Caco-2 (cell line): ENCODE results near the gene MACROD2. TPM values are rescaled to one million over a fixed set of nuclear protein-coding genes. Genes with fewer than 3 reads are reported as not detected.

ENCODE experiments used
- BruUV-seq: library from RNA; stranded (reverse); fragments of 400-500 nt; replicated peaks from 2 replicates; lab custom pipeline; 2021; lab: Mats Ljungman, UMichigan
- CTCF ChIA-PET: fragments of 300-600 bp; sonication (Branson Sonifier 250); formaldehyde crosslinking; loops from one replicate; lab custom pipeline; 2022; ENCODE audit warnings: antibody characterized with exemption; lab: Charles Lee
- POLR2A ChIA-PET: fragments of 300-600 bp; sonication (Branson Sonifier 250); formaldehyde crosslinking; loops from one replicate; lab custom pipeline; 2022; ENCODE audit warnings: antibody characterized with exemption; lab: Charles Lee
- DNase-seq, 2 experiments: peaks; one replicate each; pipeline versions ENCODE4 v3.0.0 to v3.0.0-alpha.2; 2020 to 2022
- H3K27me3 ChIP-seq: replicated peaks from 2 replicates; pipeline ENCODE4 v1.6.0; 2011; ENCODE audit warnings: low read length; ENCODE audit not compliant: control insufficient read depth, insufficient read depth
- H3K36me3 ChIP-seq: 2 replicates; pipeline ENCODE4 v1.5.1; 2011; ENCODE audit warnings: low read length; ENCODE audit not compliant: control insufficient read depth, insufficient read depth
- H3K4me1 ChIP-seq: fragments of 250-450 bp; sonication (Bioruptor Pico); 2 replicates; pipeline ENCODE4 v1.5.1; 2020; ENCODE audit warnings: mild to moderate bottlenecking
- H3K4me3 ChIP-seq: 2 replicates; pipeline ENCODE4 v1.5.1; 2011; ENCODE audit warnings: low read depth, mild to moderate bottlenecking, control low read depth, low read length
- H3K9me3 ChIP-seq: fragments of 250-450 bp; sonication (Bioruptor Pico); 2 replicates; pipeline ENCODE4 v1.5.1; 2020; ENCODE audit warnings: mild to moderate bottlenecking, moderate library complexity
- H3K27ac Mint-ChIP-seq: one replicate; pipeline ENCODE4 v1.8.0; 2022; ENCODE audit warnings: mixed read lengths; ENCODE audit not compliant: unreplicated experiment
- H3K27me3 Mint-ChIP-seq: one replicate; pipeline ENCODE4 v1.8.0; 2022; ENCODE audit warnings: mixed read lengths; ENCODE audit not compliant: insufficient read depth, unreplicated experiment
- H3K36me3 Mint-ChIP-seq: one replicate; pipeline ENCODE4 v1.8.0; 2022; ENCODE audit warnings: mild to moderate bottlenecking, mixed read lengths; ENCODE audit not compliant: insufficient read depth, unreplicated experiment
- H3K4me1 Mint-ChIP-seq: one replicate; pipeline ENCODE4 v1.8.0; 2022; ENCODE audit warnings: low read depth, mixed read lengths; ENCODE audit not compliant: unreplicated experiment
- H3K4me3 Mint-ChIP-seq: one replicate; pipeline ENCODE4 v1.8.0; 2022; ENCODE audit warnings: mild to moderate bottlenecking, moderate library complexity, mixed read lengths; ENCODE audit not compliant: unreplicated experiment
- H3K9me3 Mint-ChIP-seq: one replicate; pipeline ENCODE4 v1.8.0; 2022; ENCODE audit warnings: mixed read lengths; ENCODE audit not compliant: unreplicated experiment
- intact Hi-C: fragments of 100-400 bp; cut with micrococcal nuclease; formaldehyde crosslinking; loops from one replicate; pipeline ENCODE4 v1.10.0; 2022; ENCODE audit not compliant: unreplicated experiment
- total RNA-seq: library from RNA; stranded (reverse); gene quantifications from 2 replicates; pipeline ENCODE4 v1.2.3, GENCODE V29; 2022
- TF ChIP-seq, protein P1 (sequence below), 2 experiments: fragments of 200-600 bp in 1 of 2; IDR thresholded peaks; 1 replicate in 1 of 2; 2 replicates in 1 of 2; pipeline versions ENCODE4 v1.5.1 to v1.8.0; 2011 to 2022; ENCODE audit warnings: antibody characterized with exemption in 1 of 2, control low read depth in 1 of 2, inconsistent platforms in 1 of 2, low read depth in 1 of 2, low read length in 1 of 2, mild to moderate bottlenecking in 1 of 2, moderate library complexity in 1 of 2; ENCODE audit not compliant: insufficient read depth in 1 of 2, severe bottlenecking in 1 of 2, unreplicated experiment in 1 of 2

Gene MACROD2
- total RNA-seq, 1 experiment from 2014 or later, result 6.4 TPM

- no TSS peak for BruUV-seq
- ChIA-PET CTCF (no interaction called here), POLR2A (no interaction called here)
- no peaks in the 10 kb centered on the region for H3K27me3 Mint-ChIP-seq
- intact Hi-C loops, result no loop called here
- no peak for DNase-seq
- Histone ChIP-seq H3K27me3 (no peaks in the 10 kb centered on the region), H3K36me3 (no peaks in the 10 kb centered on the region), H3K4me1 (peaks cover 7% of the 10 kb centered on the region; the same call in 1 of the 2 replicates), H3K4me3 (no peak overlapping the region), H3K9me3 (no peaks in the 10 kb centered on the region; the same call in 1 of the 2 replicates)
- TF ChIP-seq, protein P1, sequence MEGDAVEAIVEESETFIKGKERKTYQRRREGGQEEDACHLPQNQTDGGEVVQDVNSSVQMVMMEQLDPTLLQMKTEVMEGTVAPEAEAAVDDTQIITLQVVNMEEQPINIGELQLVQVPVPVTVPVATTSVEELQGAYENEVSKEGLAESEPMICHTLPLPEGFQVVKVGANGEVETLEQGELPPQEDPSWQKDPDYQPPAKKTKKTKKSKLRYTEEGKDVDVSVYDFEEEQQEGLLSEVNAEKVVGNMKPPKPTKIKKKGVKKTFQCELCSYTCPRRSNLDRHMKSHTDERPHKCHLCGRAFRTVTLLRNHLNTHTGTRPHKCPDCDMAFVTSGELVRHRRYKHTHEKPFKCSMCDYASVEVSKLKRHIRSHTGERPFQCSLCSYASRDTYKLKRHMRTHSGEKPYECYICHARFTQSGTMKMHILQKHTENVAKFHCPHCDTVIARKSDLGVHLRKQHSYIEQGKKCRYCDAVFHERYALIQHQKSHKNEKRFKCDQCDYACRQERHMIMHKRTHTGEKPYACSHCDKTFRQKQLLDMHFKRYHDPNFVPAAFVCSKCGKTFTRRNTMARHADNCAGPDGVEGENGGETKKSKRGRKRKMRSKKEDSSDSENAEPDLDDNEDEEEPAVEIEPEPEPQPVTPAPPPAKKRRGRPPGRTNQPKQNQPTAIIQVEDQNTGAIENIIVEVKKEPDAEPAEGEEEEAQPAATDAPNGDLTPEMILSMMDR (IDR thresholded peaks at IDR 0.05; ENCODE audit: insufficient read depth in 1 of 2, low read depth in 1 of 2, low read length in 1 of 2, severe bottlenecking in 1 of 2, unreplicated experiment in 1 of 2), result no peak
- peaks cover 22% of the 10 kb centered on the region for H3K4me1 Mint-ChIP-seq
- H3K27ac Mint-ChIP-seq, result no peak overlapping the region
- H3K36me3 Mint-ChIP-seq, result no peaks in the 10 kb centered on the region
- H3K4me3 Mint-ChIP-seq, result no peak overlapping the region
- peaks cover 16% of the 10 kb centered on the region for H3K9me3 Mint-ChIP-seq
Measured at GRCh38 chr20:15774926-15775325, 1779.6 kb downstream of the MACROD2 start.

- no TSS peak for BruUV-seq
Measured at GRCh38 chr20:15776770-15777466, 1781.6 kb downstream of the MACROD2 start.

DNA sequence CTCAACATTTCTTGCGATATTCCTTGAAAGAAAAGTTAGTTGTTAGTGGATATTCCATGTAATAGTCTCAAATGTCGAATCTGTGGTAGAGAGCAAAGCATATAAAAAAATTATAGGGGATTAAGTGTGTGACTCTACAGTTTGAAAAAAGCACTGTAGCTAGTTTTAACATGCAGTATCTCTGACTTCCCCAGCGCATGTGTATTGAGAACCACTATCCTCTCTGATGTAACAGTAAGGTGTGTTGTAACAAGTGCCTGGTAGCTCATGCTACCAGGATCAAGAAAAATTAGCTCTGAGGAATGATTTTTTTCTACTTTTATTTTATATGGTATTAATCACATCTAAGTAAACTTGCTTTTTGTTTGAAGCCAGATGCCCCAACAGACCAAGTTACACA lies 1788.7 kb downstream of the MACROD2 start:
- Mint-ChIP-seq H3K36me3 (no peaks in the 10 kb centered on the region), H3K27me3 (peaks cover under 1% of the 10 kb centered on the region), H3K4me3 (no peak overlapping the region), H3K9me3 (peaks cover 10% of the 10 kb centered on the region), H3K4me1 (peaks cover 6% of the 10 kb centered on the region), H3K27ac (no peak overlapping the region)
- ChIA-PET POLR2A (no interaction called here), CTCF (no interaction called here)
- Histone ChIP-seq H3K4me3 (no peak overlapping the region), H3K36me3 (no peaks in the 10 kb centered on the region), H3K27me3 (no peaks in the 10 kb centered on the region), H3K4me1 (no peaks in the 10 kb centered on the region), H3K9me3 (no peaks in the 10 kb centered on the region)
- DNase-seq, result no peak
- TF ChIP-seq, protein P1 (IDR thresholded peaks at IDR 0.05; ENCODE audit: insufficient read depth in 1 of 2, low read depth in 1 of 2, low read length in 1 of 2, severe bottlenecking in 1 of 2, unreplicated experiment in 1 of 2), result no peak
- BruUV-seq, result no TSS peak
- intact Hi-C loops, result no loop called here

More at GRCh38 chr20:15776770-15777466, 1781.6 kb downstream of the MACROD2 start:
- Histone ChIP-seq H3K27me3 (no peaks in the 10 kb centered on the region), H3K4me1 (0 out of 2 replicates have a peak, but pooled peaks cover 4% of the 10 kb centered on the region), H3K9me3 (no peaks in the 10 kb centered on the region; the same call in 1 of the 2 replicates), H3K4me3 (no peak overlapping the region), H3K36me3 (no peaks in the 10 kb centered on the region)
- ChIA-PET POLR2A (no interaction called here), CTCF (no interaction called here)
- Mint-ChIP-seq H3K27ac (no peak overlapping the region), H3K4me3 (no peak overlapping the region), H3K9me3 (peaks cover 24% of the 10 kb centered on the region), H3K4me1 (peaks cover 22% of the 10 kb centered on the region), H3K27me3 (no peaks in the 10 kb centered on the region), H3K36me3 (no peaks in the 10 kb centered on the region)
- intact Hi-C loops, result no loop called here
- TF ChIP-seq, protein P1 (IDR thresholded peaks at IDR 0.05; ENCODE audit: insufficient read depth in 1 of 2, low read depth in 1 of 2, low read length in 1 of 2, severe bottlenecking in 1 of 2, unreplicated experiment in 1 of 2), result no peak
- DNase-seq, result no peak
